Activated T-cell treated with anti-CD3 and anti-CD28 coated beads, Interleukin-2, amount 50 U/mL, for 72 hours (primary cell): Measurements from ENCODE around the gene ABCC3. TPM values are rescaled to one million over a fixed set of nuclear protein-coding genes. Genes with fewer than 3 reads are reported as not detected.

Source experiments
- ATAC-seq, 2 donors: fragments of 150-1000 bp; cut with Tn5 transposase; replicated peaks in 1 of 2; 2 replicates each; pipeline ENCODE4 v1.10.0; 2021; ENCODE audit warnings: moderate library complexity in 2 of 2, mild to moderate bottlenecking in 1 of 2
- DNase-seq, 2 donors: peaks; one replicate each; pipeline ENCODE4 v3.0.0; 2021 to 2022; ENCODE audit warnings: mixed read lengths in 1 of 2
- H3K27ac Mint-ChIP-seq: one replicate; pipeline ENCODE4 v1.8.0; 2022; ENCODE audit warnings: mild to moderate bottlenecking, moderate library complexity, mixed read lengths
- H3K27me3 Mint-ChIP-seq: one replicate; pipeline ENCODE4 v1.8.0; 2022; ENCODE audit warnings: low read depth, mixed read lengths
- H3K36me3 Mint-ChIP-seq, 2 donors: one replicate each; pipeline ENCODE4 v1.8.0; 2022; ENCODE audit warnings: mixed read lengths in 2 of 2, mild to moderate bottlenecking in 1 of 2; ENCODE audit not compliant: insufficient read depth in 2 of 2
- H3K4me1 Mint-ChIP-seq: one replicate; pipeline ENCODE4 v1.8.0; 2022; ENCODE audit warnings: low read depth, mixed read lengths
- H3K4me3 Mint-ChIP-seq, 2 donors: one replicate each; pipeline ENCODE4 v1.8.0; 2022; ENCODE audit warnings: mild to moderate bottlenecking in 2 of 2, mixed read lengths in 2 of 2, moderate library complexity in 2 of 2
- H3K9me3 Mint-ChIP-seq, 2 donors: one replicate each; pipeline ENCODE4 v1.8.0; 2022; ENCODE audit warnings: mixed read lengths in 2 of 2
- total RNA-seq, 2 donors: library from RNA; stranded (reverse); gene quantifications; one replicate each; pipeline ENCODE4 v1.2.3, GENCODE V29; 2022

ABCC3 gene
- total RNA-seq, 2 donors from 2014 or later, result not detected

DNA sequence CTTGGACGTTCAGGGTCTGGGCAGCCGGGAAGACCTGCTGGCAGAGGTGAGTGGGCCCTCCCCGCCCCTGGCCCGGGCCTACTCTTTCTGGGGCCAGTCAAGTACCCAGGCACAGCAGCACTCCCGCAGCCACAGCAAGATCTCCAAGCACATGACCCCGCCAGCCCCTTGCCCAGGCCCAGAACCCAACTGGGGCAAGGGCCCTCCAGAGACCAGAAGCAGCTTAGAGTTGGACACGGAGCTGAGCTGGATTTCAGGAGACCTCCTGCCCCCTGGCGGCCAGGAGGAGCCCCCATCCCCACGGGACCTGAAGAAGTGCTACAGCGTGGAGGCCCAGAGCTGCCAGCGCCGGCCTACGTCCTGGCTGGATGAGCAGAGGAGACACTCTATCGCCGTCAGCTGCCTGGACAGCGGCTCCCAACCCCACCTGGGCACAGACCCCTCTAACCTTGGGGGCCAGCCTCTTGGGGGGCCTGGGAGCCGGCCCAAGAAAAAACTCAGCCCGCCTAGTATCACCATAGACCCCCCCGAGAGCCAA, 8.6 kb upstream of the ABCC3 start:
- peak; percentile 79 to 87 for ATAC-seq
- no peak overlapping the region for H3K27ac Mint-ChIP-seq
- H3K9me3 Mint-ChIP-seq, result no peaks in the 10 kb centered on the region
- peaks cover 7% of the 10 kb centered on the region for H3K4me1 Mint-ChIP-seq
- no peak overlapping the region for H3K4me3 Mint-ChIP-seq
- H3K36me3 Mint-ChIP-seq, result no peaks in the 10 kb centered on the region
- H3K27me3 Mint-ChIP-seq, result peaks cover 37% of the 10 kb centered on the region
- peak; percentile 76 to 77 for DNase-seq

- Mint-ChIP-seq H3K9me3 (no peaks in the 10 kb centered on the region), H3K27me3 (peaks cover 41% of the 10 kb centered on the region), H3K4me3 (no peak overlapping the region), H3K27ac (no peak overlapping the region), H3K36me3 (no peaks in the 10 kb centered on the region), H3K4me1 (peaks cover 7% of the 10 kb centered on the region)
- ATAC-seq, result no peak
- no peak for DNase-seq
Measured at GRCh38 chr17:50627036-50627781, 7.5 kb upstream of the ABCC3 start.

GRCh38 chr17:50627782-50628601, 6.7 kb upstream of the ABCC3 start:
- peaks cover 49% of the 10 kb centered on the region for H3K27me3 Mint-ChIP-seq
- no peak overlapping the region for H3K27ac Mint-ChIP-seq
- ATAC-seq (no peak), DNase-seq (no peak)
- no peaks in the 10 kb centered on the region for H3K9me3 Mint-ChIP-seq
- H3K4me3 Mint-ChIP-seq, result no peak overlapping the region
- H3K36me3 Mint-ChIP-seq, result no peaks in the 10 kb centered on the region
- peaks cover 7% of the 10 kb centered on the region for H3K4me1 Mint-ChIP-seq

DNA sequence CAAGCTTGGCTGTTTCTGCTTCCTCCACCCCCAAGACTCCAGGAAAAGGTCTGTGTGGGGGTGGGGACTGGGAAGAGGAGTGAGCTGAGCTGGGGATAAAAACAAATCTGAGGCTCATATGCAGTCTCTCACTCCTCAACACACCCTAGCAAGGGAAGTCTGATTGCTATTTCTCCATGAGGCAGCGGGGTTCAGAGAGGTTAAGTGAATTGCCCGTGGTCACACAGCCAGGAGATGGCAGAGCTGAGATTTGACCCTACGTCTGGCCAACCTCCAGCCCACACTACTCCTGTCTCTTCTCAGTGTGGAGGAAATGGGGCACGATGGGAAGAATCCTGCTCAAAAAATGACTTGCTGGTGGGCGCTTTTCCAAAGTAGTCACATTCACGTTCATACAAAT, 4.8 kb upstream of the ABCC3 start:
- Mint-ChIP-seq H3K4me1 (peaks cover 7% of the 10 kb centered on the region), H3K36me3 (no peaks in the 10 kb centered on the region), H3K27me3 (peaks cover 64% of the 10 kb centered on the region), H3K27ac (no peak overlapping the region), H3K9me3 (no peaks in the 10 kb centered on the region), H3K4me3 (no peak overlapping the region)
- no peak for DNase-seq
- no peak for ATAC-seq

GRCh38 chr17:50630524-50631194, 4.0 kb upstream of the ABCC3 start:
- Mint-ChIP-seq H3K36me3 (no peaks in the 10 kb centered on the region), H3K4me3 (no peak overlapping the region), H3K27me3 (peaks cover 64% of the 10 kb centered on the region), H3K9me3 (no peaks in the 10 kb centered on the region), H3K27ac (no peak overlapping the region), H3K4me1 (peaks cover 7% of the 10 kb centered on the region)
- DNase-seq (peak; percentile 68 to 72), ATAC-seq (peak; percentile 64 to 68)

DNA sequence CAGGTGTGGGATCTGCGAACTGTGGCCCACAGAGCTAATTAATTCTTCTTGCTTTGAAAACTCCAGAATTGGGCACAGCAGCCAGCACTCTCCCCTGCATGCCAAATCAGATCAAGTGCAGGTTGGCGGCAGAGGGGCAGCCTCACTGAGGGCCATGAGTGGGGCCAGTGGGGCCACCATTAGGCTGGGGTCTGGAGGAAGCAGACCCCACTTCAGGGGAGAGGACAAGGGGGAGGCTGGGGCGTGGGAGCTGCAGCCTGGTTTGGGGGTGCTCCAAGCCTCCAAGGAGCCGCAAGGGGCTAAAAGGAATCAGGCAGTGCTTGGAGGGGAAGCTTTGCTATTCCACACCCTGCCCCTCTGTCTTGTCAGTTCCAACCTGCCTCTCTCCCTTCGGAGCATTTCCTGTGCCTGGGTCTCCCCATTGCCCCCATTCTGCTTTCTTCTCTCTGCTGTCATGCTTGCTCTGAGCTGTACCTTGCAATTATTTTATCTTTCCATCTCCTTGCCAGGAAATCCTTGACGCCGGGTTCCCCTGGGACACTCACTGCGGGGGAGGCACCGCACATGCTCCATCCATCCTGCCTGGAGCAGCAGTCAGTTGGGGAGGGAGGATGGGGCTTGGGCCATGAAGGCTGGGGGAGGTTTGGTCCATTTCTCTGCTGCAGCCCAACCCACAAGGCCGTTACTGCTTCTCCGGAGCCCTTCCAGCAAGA, 3.3 kb upstream of the ABCC3 start:
- H3K36me3 Mint-ChIP-seq, result no peaks in the 10 kb centered on the region
- DNase-seq (no peak), ATAC-seq (no peak)
- H3K27ac Mint-ChIP-seq, result no peak overlapping the region
- H3K4me3 Mint-ChIP-seq, result no peak overlapping the region
- H3K27me3 Mint-ChIP-seq, result peaks cover 71% of the 10 kb centered on the region
- no peaks in the 10 kb centered on the region for H3K9me3 Mint-ChIP-seq
- peaks cover 7% of the 10 kb centered on the region for H3K4me1 Mint-ChIP-seq

GRCh38 chr17:50631908-50632571, 2.6 kb upstream of the ABCC3 start:
- H3K27me3 Mint-ChIP-seq, result peaks cover 76% of the 10 kb centered on the region
- H3K4me1 Mint-ChIP-seq, result peaks cover 7% of the 10 kb centered on the region
- ATAC-seq (no peak), DNase-seq (no peak)
- no peaks in the 10 kb centered on the region for H3K9me3 Mint-ChIP-seq
- H3K4me3 Mint-ChIP-seq, result no peak overlapping the region
- no peaks in the 10 kb centered on the region for H3K36me3 Mint-ChIP-seq
- H3K27ac Mint-ChIP-seq, result no peak overlapping the region

- DNase-seq, result no peak
- Mint-ChIP-seq H3K27ac (no peak overlapping the region), H3K36me3 (no peaks in the 10 kb centered on the region), H3K9me3 (no peaks in the 10 kb centered on the region), H3K4me1 (peaks cover 7% of the 10 kb centered on the region), H3K4me3 (no peak overlapping the region), H3K27me3 (peaks cover 76% of the 10 kb centered on the region)
- ATAC-seq, result no peak
Measured at GRCh38 chr17:50632637-50633036, 2.0 kb upstream of the ABCC3 start.

DNA sequence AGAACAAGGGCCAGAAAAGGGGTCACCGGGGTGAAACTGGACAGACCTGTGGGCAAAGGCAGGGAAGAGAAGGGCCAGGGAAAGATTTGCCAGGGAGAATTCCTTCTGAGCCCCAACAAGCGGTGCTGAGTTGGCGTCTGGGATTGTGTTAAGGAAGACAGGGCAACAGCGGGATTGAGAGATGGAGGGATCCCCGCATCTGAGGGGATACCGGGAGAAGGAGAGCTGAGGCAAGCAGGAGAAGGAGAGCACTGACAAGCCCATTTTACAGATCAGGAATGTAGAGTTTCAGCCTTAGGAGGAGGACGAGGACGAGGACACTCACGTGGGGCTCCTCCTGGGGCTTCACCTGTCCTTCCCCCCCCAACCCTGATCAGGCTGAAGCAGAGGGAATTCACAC, 998 bp upstream of the ABCC3 start:
- ATAC-seq, result no peak
- Mint-ChIP-seq H3K9me3 (no peaks in the 10 kb centered on the region), H3K27me3 (peaks cover 74% of the 10 kb centered on the region), H3K4me1 (no peaks in the 10 kb centered on the region), H3K36me3 (no peaks in the 10 kb centered on the region), H3K4me3 (peak overlapping the region in 1 of 2 donors; percentile 1), H3K27ac (no peak overlapping the region)
- DNase-seq, result no peak

GRCh38 chr17:50634915-50635731, 442 bp downstream of the ABCC3 start:
- Mint-ChIP-seq H3K36me3 (no peaks in the 10 kb centered on the region), H3K4me1 (no peaks in the 10 kb centered on the region), H3K27me3 (peaks cover 67% of the 10 kb centered on the region), H3K4me3 (peak overlapping the region in 1 of 2 donors; percentile 11), H3K9me3 (no peaks in the 10 kb centered on the region), H3K27ac (no peak overlapping the region)
- DNase-seq (no peak), ATAC-seq (peak; percentile 3 to 13)

- H3K4me3 Mint-ChIP-seq, result no peak overlapping the region
- no peak overlapping the region for H3K27ac Mint-ChIP-seq
- H3K9me3 Mint-ChIP-seq, result no peaks in the 10 kb centered on the region
- no peak for ATAC-seq
- no peaks in the 10 kb centered on the region for H3K4me1 Mint-ChIP-seq
- no peak for DNase-seq
- peaks cover 62% of the 10 kb centered on the region for H3K27me3 Mint-ChIP-seq
- H3K36me3 Mint-ChIP-seq, result no peaks in the 10 kb centered on the region
Measured at GRCh38 chr17:50635732-50635981, 976 bp downstream of the ABCC3 start.
